Mesothelial cell of epicardium (in vitro differentiated cells): ENCODE measurements around the gene SPDYE4. TPM values are rescaled to one million over a fixed set of nuclear protein-coding genes. Genes with fewer than 3 reads are reported as not detected.

ENCODE experiments used
- DNase-seq, 2 experiments: peaks; one replicate each; pipeline ENCODE4 v3.0.0; 2021; ENCODE audit warnings: low spot score in 2 of 2; ENCODE audit not compliant: unreplicated experiment in 2 of 2
- H3K27ac Mint-ChIP-seq: 2 replicates; pipeline ENCODE4 v1.8.0; 2021; ENCODE audit warnings: mixed read lengths
- H3K27me3 Mint-ChIP-seq: 2 replicates; pipeline ENCODE4 v1.8.0; 2021; ENCODE audit warnings: low read depth, mixed read lengths
- H3K36me3 Mint-ChIP-seq: 2 replicates; pipeline ENCODE4 v1.8.0; 2021; ENCODE audit warnings: mixed read lengths
- H3K4me1 Mint-ChIP-seq: 2 replicates; pipeline ENCODE4 v1.8.0; 2021; ENCODE audit warnings: mixed read lengths
- H3K4me3 Mint-ChIP-seq: 2 replicates; pipeline ENCODE4 v1.8.0; 2021; ENCODE audit warnings: mild to moderate bottlenecking, moderate library complexity, mixed read lengths
- H3K9me3 Mint-ChIP-seq: 2 replicates; pipeline ENCODE4 v1.8.0; 2021; ENCODE audit warnings: mixed read lengths
- total RNA-seq: library from RNA; stranded (reverse); gene quantifications from 3 replicates; pipeline ENCODE4 v1.2.1, GENCODE V29; 2021
- TF ChIP-seq, protein P1 (sequence below): fragments of 200-600 bp; sonication (generic); IDR thresholded peaks from one replicate; pipeline ENCODE4 v1.5.0; 2021; ENCODE audit warnings: antibody characterized with exemption; ENCODE audit not compliant: unreplicated experiment

SPDYE4 gene
- total RNA-seq, 1 donor from 2014 or later: not detected

DNA sequence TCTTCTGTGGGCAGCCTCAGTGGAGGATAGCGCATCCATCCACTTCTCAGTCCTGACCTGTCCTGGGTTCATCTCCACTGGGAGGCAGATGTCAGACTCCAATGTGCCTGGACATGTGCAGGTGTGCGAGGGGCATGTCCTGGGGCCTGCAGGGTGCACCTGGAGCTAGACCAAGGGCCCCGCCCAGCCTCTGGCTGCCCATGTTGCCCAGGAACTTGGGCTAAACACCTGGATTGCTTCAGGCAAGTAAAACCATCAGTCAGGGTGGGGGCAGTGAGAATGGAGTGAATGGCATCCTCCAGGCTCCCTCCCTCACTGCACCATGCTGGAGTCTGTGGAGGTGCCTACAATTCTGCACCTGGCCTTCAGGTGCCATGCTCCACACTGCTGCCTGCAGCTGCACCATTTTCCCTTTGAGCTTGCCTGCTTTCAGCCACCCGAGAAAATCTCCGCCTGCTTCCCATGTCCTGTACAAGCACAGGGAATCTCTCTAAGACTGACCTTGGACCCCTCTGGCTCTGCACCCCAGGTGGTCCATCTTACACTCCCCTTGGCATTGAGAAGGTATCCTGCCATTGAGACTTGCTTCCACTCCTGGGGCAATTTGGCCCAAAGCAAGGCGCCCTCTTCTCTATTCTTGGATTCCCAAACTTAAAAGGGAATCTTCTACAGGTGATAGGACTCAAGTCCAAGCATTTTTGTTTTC is 42.9 kb upstream of the SPDYE4 start:
- Mint-ChIP-seq H3K9me3 (no peaks in the 10 kb centered on the region), H3K36me3 (no peaks in the 10 kb centered on the region)

DNA sequence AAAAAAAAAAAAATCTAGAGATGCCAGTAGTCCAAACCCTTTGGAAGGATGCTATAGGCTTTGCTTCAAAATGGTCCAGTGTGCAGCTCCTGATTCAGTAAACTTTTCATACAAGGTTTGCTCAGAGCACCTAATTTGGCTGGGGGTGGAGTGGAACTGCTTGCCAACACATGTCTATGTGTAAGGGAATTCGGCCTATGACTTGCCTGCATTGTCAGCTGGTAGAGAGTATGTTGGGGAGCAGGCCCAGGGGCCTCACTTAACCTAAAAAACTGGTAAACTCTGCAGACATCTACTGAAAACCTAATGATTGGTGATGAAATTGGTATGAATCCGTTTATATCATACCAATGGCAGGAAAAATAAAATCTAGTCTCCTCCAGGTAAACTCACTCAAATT is 42.3 kb upstream of the SPDYE4 start:
- H3K27ac Mint-ChIP-seq: no peak overlapping the region
- TF ChIP-seq, protein P1, sequence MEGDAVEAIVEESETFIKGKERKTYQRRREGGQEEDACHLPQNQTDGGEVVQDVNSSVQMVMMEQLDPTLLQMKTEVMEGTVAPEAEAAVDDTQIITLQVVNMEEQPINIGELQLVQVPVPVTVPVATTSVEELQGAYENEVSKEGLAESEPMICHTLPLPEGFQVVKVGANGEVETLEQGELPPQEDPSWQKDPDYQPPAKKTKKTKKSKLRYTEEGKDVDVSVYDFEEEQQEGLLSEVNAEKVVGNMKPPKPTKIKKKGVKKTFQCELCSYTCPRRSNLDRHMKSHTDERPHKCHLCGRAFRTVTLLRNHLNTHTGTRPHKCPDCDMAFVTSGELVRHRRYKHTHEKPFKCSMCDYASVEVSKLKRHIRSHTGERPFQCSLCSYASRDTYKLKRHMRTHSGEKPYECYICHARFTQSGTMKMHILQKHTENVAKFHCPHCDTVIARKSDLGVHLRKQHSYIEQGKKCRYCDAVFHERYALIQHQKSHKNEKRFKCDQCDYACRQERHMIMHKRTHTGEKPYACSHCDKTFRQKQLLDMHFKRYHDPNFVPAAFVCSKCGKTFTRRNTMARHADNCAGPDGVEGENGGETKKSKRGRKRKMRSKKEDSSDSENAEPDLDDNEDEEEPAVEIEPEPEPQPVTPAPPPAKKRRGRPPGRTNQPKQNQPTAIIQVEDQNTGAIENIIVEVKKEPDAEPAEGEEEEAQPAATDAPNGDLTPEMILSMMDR: no peak
- peaks cover 35% of the 10 kb centered on the region for H3K27me3 Mint-ChIP-seq
- H3K36me3 Mint-ChIP-seq: no peaks in the 10 kb centered on the region
- H3K9me3 Mint-ChIP-seq: no peaks in the 10 kb centered on the region
- DNase-seq: no peak
- no peak overlapping the region for H3K4me3 Mint-ChIP-seq
- peaks cover 11% of the 10 kb centered on the region for H3K4me1 Mint-ChIP-seq

More for the DNA sequence above, 42.9 kb upstream of the SPDYE4 start:
- TF ChIP-seq, protein P1: no peak
- Mint-ChIP-seq H3K4me1 (peaks cover 11% of the 10 kb centered on the region), H3K27me3 (peaks cover 35% of the 10 kb centered on the region), H3K27ac (no peak overlapping the region), H3K4me3 (no peak overlapping the region)
- no peak for DNase-seq

DNA sequence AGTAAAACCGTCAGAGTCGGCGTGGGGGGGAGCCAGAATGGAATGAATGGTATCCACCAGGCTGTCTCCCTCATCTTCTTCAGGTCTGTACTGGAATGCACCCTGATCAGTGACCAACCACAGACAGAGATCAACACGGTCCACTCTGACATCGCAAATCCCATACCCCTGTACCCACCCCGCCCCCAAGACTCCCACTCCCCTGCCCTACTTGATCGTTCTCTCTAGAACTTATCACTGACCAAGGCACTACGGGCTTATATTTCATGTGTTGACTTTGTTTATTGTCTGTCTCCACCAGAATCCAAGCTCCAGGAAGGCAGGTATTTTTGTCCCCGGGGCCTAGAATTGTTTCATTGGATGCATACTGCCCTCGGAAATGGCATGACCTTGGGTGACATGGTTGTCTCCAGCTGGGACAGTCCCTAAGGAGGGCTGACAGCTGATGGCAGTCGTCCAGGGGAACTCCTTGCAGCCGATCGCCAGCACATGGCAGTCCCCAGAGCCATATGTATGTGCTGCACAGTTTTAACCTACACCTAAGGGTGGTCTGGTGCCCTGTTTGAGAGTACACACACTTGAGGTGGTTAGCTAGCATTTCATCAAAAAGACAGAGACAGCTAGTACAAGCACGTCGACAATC is 41.3 kb upstream of the SPDYE4 start:
- peak overlapping the region; percentile 57 for H3K4me3 Mint-ChIP-seq
- peak overlapping the region; percentile 75 for H3K27ac Mint-ChIP-seq
- H3K27me3 Mint-ChIP-seq: peaks cover 35% of the 10 kb centered on the region
- no peak for DNase-seq
- no peaks in the 10 kb centered on the region for H3K36me3 Mint-ChIP-seq
- no peaks in the 10 kb centered on the region for H3K9me3 Mint-ChIP-seq
- peaks cover 11% of the 10 kb centered on the region for H3K4me1 Mint-ChIP-seq
- TF ChIP-seq, protein P1: no peak

DNA sequence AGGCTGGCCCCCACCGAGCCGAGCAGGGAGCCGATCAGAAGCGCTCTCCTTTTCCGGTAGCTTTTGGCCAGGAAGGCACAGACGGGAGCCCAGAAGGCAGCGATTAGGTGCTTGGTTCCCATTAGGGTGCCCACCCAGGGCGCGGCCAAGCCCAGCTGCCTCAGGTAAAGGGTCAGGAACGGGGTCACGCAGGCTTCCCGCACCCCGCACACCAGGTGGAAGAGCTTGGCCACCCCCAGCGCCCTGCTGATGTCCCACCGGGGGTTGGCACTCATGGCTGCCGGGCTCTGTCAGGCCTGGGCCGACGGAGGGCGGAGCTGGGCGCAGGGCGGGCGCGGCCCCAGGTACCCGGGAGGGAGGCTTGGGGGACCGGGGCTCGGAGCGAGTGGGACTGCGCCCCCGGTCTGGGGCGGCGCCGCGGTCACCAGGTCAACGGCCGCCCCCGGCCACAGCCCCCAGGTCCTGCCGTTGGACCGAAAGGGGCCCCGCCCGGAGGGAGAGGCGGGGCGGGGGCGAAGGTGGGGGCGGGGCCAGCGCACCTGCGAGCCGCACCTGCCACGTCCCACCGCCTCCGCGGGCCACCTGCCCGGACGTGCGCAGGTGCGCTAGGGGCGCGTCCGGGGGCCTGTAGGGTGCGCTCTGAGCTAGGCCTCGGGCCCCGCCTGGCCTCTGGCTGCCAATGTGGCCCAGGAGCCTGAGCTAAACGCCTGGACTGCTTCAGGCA is 40.7 kb upstream of the SPDYE4 start, which contains the start of gene MFSD6L:
Gene MFSD6L (minus strand): TSS at position 520 of the 724 bp plus-strand sequence. CDS start 245 bp downstream, at position 275.
- Mint-ChIP-seq H3K36me3 (no peaks in the 10 kb centered on the region), H3K9me3 (no peaks in the 10 kb centered on the region), H3K27me3 (peaks cover 35% of the 10 kb centered on the region), H3K4me3 (peak within 1 kb of the TSS; percentile 68), H3K27ac (peak within 1 kb of the TSS; percentile 75), H3K4me1 (peaks cover 11% of the 10 kb centered on the region)
- peak in 1 of 2 experiments; percentile 58 for DNase-seq
- TF ChIP-seq, protein P1: no peak

DNA sequence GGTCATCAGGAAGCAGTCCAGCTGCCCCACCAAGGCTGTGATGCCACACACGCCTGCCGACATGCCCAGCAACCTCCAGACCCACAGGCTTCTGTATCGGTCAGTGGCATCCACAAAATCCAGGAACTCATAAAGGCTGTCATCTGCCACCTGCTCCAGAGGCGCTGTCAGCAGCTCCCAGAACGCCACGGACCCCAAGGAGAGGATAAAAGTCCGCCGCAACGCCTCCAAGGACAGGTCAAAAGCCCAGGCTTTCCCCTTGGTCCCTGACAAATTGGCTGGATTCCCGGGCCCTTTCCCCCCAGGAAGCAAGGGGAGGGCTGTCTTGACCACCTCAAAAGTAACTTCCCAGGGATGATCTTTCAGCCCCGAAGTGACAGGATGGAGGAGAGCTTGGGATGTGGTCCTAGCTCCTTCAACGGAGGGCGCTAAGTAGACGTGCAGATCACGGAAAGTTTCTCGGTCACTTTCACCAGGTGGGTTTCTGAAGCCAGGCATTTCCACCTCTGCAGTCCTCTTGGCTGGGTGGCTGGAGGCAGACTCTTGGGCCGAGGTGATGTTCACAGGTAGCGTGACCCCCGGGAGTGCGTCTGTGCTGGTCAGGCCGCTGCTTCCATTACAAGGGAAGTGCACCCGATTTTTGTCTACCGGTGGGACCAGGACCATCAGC is 40.0 kb upstream of the SPDYE4 start:
- Mint-ChIP-seq H3K27ac (peak overlapping the region; percentile 66), H3K27me3 (peaks cover 35% of the 10 kb centered on the region), H3K4me3 (peak overlapping the region; percentile 68), H3K4me1 (peaks cover 11% of the 10 kb centered on the region), H3K36me3 (no peaks in the 10 kb centered on the region), H3K9me3 (no peaks in the 10 kb centered on the region)
- DNase-seq: no peak
- TF ChIP-seq, protein P1: no peak
